NCI-H1436 treated with DMSO at 0.1 percent for 48 hours (cell line): Measurements from ENCODE around the gene IGHMBP2.
"Not testable (repeated sequence)": the region's sequence is repeated elsewhere in the genome, so short reads cannot be mapped to it uniquely, and the experiment has no call there.

Experiments
- DNase-seq: peaks from one replicate; lab custom pipeline; 2025; lab: John Stamatoyannopoulos, UW

IGHMBP2 gene

GRCh38 chr11:68903288-68904247 is at the start of gene IGHMBP2, which contains the start of gene MRPL21:
TSS of gene IGHMBP2 (plus strand) at chr11:68903891. CDS start at chr11:68903953, 62 bp downstream.
TSS of gene MRPL21 (minus strand) at chr11:68903832. CDS start at chr11:68903810, 22 bp downstream.
- no peak for DNase-seq

DNA sequence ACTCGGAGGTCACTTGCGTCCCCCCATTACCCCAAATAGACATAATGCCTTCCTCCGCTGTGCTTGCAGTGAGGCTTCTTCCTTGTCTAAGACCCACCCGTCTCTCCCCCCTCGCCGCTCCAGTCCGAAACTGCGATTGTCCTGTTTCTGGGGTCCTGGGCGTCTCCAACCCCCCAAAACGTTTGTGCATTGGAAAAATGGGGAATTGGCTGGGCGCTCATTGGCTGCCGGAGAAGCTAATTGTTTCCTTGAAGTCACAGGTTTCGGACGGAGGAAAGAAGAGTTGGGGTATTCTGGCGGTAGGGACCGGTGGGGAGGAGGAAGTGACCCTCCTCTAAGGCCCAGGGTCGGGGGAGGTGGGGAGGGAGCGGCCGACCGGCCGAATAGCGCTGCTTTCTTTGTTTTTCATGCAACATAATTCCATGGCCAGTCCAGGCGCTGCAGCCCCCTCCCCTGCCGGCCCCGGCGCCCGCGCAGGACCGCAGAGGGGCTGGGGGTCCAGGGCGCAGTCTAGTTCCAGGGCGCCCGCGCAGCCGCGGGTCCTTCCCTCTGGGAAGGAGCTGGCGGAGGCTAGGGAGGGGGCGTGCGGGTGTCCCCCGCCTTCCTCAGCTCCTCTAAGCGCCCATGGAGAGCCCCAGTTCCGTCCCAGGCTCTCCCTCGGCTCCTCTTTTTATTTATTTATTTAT is 49.3 kb upstream of the IGHMBP2 start:
- no peak for DNase-seq

DNA sequence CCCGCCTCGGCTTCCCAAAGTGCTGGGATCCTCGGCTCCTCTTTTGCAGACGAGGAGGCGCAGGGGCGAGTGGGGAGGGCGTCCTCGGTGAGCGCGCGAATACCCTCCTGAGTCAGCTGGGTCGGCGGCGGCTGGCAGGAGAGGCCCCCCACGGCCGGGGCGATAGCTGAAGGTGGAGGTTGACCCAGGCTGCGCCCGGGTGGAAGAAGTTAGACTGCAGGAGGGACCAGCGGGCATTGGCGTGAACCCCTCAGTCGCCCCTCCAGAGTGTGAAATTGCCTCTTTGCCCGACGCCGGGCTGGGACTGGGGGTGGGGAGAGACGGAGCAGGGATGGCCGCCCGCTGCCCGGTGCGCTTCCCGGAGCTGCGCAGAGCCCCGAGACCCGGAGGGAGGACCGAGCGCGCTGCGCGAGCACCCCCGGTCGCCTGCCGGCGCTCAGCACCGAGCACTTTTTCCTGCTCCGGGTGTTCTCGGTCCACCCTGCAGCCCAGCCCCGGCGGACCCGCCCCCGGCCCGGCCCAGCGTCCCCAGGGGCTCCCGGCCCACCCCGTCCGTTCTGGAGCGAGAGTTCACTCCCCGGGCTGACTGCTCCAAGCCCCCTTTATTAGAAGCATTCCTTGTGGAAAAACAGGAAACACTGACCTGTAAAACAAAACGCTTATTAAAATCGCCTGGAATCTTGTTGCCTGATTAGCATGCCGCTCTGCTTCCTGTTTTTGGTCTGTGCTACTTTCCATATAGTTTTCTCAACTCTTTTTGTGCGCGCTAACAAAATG is 48.3 kb upstream of the IGHMBP2 start:
- no peak for DNase-seq

DNA sequence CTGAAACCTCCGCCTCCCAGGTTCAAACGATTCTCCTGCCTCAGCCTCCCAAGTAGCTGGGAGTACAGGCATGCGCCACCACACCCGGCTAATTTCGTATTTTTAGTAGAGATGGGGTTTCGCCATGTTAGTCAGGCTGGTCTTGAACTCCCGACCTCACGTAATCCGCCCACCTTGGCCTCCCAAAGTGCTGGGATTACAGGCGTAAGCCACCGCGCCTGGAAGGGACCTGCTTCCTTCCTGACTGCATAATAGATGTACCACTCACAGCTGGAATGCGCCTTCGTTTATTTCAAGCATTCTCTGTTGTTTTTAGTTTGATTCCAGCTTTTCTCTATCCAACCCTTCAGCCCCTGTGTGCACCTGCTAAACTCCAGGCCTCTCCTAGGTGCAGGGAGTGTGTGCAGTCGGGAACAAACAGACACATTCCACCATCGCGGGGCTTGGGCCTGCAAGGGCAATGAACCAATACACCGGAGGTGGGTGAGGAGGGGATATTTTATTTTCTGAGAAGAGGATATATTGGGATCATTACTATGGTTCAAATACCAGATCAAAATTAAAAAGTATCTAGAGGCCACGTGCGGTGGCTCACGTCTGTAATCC is 47.2 kb upstream of the IGHMBP2 start:
- DNase-seq: not testable (repeated sequence)

GRCh38 chr11:68857037-68857586 is 46.6 kb upstream of the IGHMBP2 start:
- no peak for DNase-seq

GRCh38 chr11:68859123-68859522 is 44.6 kb upstream of the IGHMBP2 start:
- DNase-seq: no peak

DNA sequence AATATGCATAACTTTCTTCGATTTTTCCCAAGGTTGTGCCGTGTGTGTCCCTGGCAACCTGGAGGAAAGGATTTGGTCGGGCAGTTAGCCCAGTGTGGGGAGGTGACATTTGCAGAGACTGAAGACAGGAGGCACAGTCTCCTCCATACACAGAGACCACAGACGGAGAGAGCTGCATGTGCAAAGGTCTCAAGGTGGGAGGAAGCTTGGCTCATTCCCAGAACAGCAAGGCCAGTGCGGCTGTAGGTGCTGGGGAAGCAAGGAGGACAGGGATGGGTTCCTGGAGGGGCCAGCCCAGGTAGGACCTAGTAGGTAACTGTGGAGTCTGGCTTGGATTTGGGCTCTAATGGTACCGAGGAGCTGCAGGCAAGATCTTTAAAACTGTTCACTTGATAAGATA is 41.3 kb upstream of the IGHMBP2 start:
- no peak for DNase-seq

GRCh38 chr11:68863553-68864265 is 40.0 kb upstream of the IGHMBP2 start:
- DNase-seq: no peak

- DNase-seq: no peak
Measured at GRCh38 chr11:68865241-68865640, 38.5 kb upstream of the IGHMBP2 start.

DNA sequence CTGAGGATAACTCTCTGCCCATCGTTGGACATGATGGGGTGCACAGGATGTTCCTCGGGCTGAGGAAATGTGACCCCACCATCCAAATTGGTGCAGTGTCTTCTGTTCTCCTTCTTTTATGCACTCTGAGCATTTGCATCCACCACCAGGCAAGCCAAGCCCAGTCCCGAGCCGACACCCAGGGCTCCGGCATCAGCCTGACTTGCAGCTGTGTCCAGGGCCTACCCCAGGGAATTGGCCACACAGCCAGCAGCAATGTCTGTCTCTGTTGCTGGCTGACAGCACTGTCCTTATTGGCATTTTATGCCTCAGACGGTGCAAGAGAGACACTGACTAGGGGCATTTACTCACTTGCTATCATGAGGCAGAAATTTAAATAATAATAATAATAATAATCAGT is 36.6 kb upstream of the IGHMBP2 start:
- no peak for DNase-seq

DNA sequence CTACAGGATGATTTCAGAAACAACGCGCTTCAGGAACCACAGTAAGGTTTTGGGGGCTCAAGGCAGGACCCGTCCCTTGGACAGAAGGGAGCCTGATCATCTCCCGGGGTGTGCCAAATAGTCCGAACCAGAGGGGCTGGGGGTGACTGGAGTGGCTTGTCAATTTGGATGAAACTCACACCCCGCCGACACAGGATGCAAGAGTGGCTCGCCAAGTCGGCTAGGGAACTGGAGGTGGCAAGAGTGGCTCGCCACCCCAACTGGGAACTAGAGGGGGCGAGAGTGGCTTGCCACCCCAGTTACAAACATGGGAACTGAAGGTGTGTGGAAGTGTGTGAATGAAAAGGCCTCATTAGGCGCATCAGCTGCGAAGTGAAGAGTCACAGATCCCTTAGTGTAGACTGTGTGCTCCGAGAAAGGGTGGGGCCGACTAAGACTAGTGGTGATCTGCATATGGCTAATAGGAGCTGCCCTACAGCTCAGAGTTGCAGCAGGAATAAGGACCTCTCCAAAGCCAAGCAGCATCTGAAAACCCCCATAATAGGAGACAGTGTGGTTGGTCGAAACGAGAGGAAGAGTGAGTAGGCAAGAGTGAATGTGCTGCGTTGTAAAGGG is 35.4 kb upstream of the IGHMBP2 start:
- DNase-seq: no peak

GRCh38 chr11:68870470-68870869 is 33.2 kb upstream of the IGHMBP2 start:
- DNase-seq: no peak

DNA sequence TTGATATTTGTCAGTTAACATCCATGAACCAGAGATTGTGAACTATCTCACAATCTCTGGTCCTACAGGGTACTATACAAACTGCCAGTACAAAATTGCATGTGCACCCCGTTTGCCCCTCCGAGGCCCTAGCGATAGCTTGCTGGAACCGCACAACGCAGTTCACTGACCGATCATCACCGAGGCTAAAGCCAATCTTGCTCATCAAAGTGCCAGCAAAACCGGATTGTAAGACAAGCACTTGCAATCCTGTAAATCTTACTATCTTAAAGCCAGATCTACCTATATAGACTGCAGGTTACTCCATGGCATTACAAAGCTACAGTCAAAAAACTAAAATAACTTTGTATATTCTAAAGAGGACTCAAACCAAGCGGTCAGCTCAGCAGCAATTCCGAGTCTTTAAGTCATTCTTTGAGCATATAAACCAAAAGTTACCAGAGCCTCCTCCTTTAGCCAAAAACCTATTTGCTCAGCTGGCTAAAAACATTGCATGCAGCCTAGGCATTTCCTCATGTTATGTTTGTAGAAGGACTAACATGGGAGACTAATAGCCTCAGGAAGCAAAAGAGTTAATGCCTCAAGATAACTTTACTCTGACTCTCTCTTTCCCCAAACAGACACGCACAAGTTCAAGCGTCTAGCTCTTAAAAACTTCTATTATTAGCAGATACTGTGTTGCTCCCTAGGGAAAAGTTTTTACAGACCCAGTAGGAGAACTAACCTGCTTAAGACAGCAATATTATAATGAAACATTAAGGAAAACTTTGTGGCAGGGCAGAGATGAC is 31.3 kb upstream of the IGHMBP2 start:
- DNase-seq: no peak

DNA sequence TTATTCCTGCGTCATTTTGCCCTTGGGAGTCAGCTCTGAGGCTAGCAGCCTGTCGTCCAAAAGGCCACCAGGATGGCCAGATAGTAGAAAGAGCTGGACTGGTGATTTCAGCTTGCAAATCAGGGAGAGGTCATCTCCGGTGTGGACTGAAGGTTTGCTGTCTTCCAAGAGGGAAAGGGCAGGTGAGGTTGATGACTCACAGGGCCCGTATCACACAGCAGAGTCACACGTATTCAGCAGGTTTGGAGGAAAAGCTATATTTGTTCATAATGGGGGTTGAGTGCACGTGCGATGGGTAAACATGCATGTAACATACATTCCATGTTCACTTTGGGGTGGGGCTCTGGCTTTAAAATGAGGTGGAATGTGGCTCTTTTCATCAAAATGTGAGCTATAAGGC is 25.7 kb upstream of the IGHMBP2 start:
- DNase-seq: no peak

- DNase-seq: no peak
Measured at GRCh38 chr11:68880851-68881250, 22.8 kb upstream of the IGHMBP2 start.

- no peak for DNase-seq
Measured at GRCh38 chr11:68881320-68881719, 22.4 kb upstream of the IGHMBP2 start.

- DNase-seq: no peak
Measured at GRCh38 chr11:68882391-68882790, 21.3 kb upstream of the IGHMBP2 start.

GRCh38 chr11:68884827-68885226 is 18.9 kb upstream of the IGHMBP2 start:
- not testable (repeated sequence) for DNase-seq

GRCh38 chr11:68889948-68890446 is 13.7 kb upstream of the IGHMBP2 start:
- no peak for DNase-seq
